GM10266 (cell line): Measurements from ENCODE around the gene BEX2.
A peak's percentile ranks its signal among the peaks of the same experiment; 100 is the strongest.
"Not testable (repeated sequence)": the region's sequence is repeated elsewhere in the genome, so short reads cannot be mapped to it uniquely, and the experiment has no call there.

ENCODE experiments used
- DNase-seq: peaks from one replicate; pipeline ENCODE4 v3.0.0; 2012; ENCODE audit errors: extremely low spot score
- TF ChIP-seq, protein P1 (sequence below): IDR thresholded peaks from 2 replicates; pipeline ENCODE4 v1.5.1; 2012; ENCODE audit warnings: mild to moderate bottlenecking, low read depth; ENCODE audit not compliant: control insufficient read depth, insufficient read depth; ENCODE audit errors: missing control alignments

The BEX2 gene

GRCh38 chrX:103310555-103311398 is at the start of gene BEX2:
TSS of gene BEX2 (minus strand) at chrX:103310990. CDS start at chrX:103309976, 1,014 bp downstream.
- peak; percentile 69 for DNase-seq
- TF ChIP-seq, protein P1, sequence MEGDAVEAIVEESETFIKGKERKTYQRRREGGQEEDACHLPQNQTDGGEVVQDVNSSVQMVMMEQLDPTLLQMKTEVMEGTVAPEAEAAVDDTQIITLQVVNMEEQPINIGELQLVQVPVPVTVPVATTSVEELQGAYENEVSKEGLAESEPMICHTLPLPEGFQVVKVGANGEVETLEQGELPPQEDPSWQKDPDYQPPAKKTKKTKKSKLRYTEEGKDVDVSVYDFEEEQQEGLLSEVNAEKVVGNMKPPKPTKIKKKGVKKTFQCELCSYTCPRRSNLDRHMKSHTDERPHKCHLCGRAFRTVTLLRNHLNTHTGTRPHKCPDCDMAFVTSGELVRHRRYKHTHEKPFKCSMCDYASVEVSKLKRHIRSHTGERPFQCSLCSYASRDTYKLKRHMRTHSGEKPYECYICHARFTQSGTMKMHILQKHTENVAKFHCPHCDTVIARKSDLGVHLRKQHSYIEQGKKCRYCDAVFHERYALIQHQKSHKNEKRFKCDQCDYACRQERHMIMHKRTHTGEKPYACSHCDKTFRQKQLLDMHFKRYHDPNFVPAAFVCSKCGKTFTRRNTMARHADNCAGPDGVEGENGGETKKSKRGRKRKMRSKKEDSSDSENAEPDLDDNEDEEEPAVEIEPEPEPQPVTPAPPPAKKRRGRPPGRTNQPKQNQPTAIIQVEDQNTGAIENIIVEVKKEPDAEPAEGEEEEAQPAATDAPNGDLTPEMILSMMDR = no peak

DNA sequence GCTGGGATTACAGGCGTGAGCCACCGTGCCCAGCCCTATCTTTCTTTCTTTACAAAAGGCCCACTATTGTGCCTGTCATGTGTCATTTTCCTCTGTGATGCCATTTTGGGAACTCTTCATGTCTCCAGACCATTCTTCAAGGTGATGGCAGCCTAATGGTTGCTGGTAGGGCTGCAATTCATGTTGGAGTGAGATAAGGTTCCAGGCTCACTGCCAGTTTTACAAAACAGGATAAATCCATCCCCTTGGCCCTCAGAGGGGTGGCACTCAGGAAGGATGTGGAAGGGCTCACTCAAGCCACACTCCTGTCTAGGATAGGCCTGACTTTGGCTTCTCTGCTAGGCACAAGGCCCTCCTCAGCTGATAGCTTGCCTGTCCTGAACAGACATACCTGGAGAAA is 49.3 kb upstream of the BEX2 start:
- no peak for DNase-seq
- TF ChIP-seq, protein P1 = no peak

- not testable (repeated sequence) for DNase-seq
These were observed 48.8 kb upstream of the BEX2 start for GRCh38 chrX:103359605-103360004.

GRCh38 chrX:103357871-103358270 is 47.1 kb upstream of the BEX2 start:
- DNase-seq = no peak
- TF ChIP-seq, protein P1 = no peak

DNA sequence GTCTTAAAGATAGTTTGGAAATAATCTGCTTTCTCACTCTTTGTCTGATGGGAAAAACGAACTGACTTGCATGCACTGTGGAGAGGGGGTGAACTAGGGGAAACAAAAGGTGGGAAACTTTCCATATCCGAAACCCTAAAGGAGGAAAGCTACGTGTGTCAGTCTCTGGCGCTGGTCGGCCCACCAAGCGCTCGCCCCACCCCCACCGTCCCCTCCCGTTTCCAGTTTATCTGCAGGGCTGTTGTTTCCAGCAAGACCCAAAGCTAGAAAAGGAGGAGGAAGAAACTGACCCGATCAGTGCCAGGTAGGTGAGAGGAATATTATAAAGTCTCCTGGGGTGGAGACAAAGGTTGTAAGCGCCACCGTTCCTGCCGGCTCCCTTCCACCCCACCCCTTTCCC is 46.1 kb upstream of the BEX2 start:
- no peak for DNase-seq
- TF ChIP-seq, protein P1 = no peak

- TF ChIP-seq, protein P1 = no peak
- no peak for DNase-seq
These were observed 45.5 kb upstream of the BEX2 start, which contains the start of gene TCEAL9 for GRCh38 chrX:103356130-103356798. TSS of gene TCEAL9 (plus strand) at chrX:103356506. CDS start at chrX:103357685, 1,179 bp downstream.

DNA sequence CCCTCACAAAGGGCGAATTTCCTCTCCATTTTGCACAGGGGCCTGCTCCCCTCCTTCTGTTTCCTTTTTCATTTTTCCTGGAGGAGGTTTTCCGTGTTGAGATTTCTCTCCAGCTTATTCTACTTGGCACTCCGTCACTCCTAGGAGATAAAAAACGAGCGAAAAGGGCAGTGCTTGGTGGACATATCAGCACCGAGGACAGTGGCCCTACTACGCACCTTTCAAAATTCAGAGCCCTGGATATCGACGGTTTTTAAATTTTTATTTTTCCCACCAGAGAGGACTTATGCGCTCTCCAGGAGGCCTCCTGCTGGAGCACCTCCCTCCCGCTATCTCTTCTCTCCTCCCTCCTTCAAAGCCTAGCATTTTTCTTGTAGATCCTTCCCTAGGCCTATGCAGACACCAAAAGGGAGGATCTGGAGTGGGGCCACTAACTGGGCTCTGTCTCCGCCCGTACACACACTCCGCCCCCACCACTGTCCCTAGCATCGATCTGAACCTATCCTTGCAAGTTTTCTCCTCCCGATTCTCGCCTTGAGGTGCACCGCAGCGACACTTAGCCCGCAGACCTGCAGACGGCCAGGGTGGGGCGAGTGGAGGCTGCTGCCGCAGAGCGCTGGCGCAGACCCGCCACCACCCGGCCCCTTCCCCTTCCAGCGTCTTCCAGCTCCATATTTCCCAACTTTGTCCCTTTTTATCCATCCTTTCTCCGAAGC is 37.0 kb upstream of the BEX2 start:
- DNase-seq = no peak
- TF ChIP-seq, protein P1 = no peak
